Transverse colon (tissue), 3 donors: Measurements from ENCODE around the gene EHHADH.

Experiments used
- EP300 ChIP-seq: sonication (generic); formaldehyde crosslinking; IDR thresholded peaks from one replicate; pipeline ENCODE4 v1.6.1; 2017; ENCODE audit warnings: antibody characterized with exemption, low read depth
- POLR2A ChIP-seq: fragments of 450-650 bp; IDR thresholded peaks from one replicate; pipeline ENCODE4 v1.6.1; 2016; ENCODE audit warnings: antibody characterized with exemption, mild to moderate bottlenecking, moderate library complexity
- TF ChIP-seq, protein P1 (sequence below), 5 experiments: fragments of 200-600 bp in 3 of 5; fragments of 450-650 bp in 2 of 5; sonication (generic) in 3 of 5; IDR thresholded peaks; 1 replicate in 2 of 5; 2 replicates in 3 of 5; pipeline ENCODE4 v1.5.1; 2016 to 2017; ENCODE audit warnings: antibody characterized with exemption in 5 of 5, inconsistent platforms in 3 of 5, mild to moderate bottlenecking in 2 of 5, moderate library complexity in 1 of 5

DNA sequence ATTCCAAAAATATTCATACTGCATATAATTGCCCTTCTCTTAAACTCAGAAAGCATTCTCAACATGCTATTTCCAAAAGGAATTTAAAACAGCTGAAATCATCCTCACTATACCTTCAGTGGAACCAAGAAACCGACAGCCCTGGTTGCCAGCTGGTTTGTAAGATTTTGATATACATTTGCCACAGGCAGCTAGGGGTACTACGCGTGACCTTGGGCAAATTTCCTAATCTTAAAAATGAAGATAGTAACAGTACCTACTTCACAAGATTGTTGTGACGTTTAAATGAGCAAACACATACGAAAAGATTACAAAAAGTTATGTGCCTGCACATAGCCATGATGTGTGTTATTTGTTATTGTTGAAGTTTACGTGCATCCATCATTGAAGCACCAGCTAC is 108.3 kb downstream of the EHHADH start:
- TF ChIP-seq, protein P1, sequence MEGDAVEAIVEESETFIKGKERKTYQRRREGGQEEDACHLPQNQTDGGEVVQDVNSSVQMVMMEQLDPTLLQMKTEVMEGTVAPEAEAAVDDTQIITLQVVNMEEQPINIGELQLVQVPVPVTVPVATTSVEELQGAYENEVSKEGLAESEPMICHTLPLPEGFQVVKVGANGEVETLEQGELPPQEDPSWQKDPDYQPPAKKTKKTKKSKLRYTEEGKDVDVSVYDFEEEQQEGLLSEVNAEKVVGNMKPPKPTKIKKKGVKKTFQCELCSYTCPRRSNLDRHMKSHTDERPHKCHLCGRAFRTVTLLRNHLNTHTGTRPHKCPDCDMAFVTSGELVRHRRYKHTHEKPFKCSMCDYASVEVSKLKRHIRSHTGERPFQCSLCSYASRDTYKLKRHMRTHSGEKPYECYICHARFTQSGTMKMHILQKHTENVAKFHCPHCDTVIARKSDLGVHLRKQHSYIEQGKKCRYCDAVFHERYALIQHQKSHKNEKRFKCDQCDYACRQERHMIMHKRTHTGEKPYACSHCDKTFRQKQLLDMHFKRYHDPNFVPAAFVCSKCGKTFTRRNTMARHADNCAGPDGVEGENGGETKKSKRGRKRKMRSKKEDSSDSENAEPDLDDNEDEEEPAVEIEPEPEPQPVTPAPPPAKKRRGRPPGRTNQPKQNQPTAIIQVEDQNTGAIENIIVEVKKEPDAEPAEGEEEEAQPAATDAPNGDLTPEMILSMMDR (IDR thresholded peaks at IDR 0.05): no peak
- TF ChIP-seq POLR2A (no peak), EP300 (no peak)
